ENCODE data around the gene ALLC. TPM values are rescaled to one million over a fixed set of nuclear protein-coding genes. Genes with fewer than 3 reads are reported as not detected.

ALLC gene
- total and polyA plus RNA-seq, 3 donors from 2014 or later, result 8.1 to 35.1 (median 18.5) TPM

GRCh38 chr2:3637311-3637675 is 20.7 kb upstream of the ALLC start:
- TF ChIP-seq, protein P1, sequence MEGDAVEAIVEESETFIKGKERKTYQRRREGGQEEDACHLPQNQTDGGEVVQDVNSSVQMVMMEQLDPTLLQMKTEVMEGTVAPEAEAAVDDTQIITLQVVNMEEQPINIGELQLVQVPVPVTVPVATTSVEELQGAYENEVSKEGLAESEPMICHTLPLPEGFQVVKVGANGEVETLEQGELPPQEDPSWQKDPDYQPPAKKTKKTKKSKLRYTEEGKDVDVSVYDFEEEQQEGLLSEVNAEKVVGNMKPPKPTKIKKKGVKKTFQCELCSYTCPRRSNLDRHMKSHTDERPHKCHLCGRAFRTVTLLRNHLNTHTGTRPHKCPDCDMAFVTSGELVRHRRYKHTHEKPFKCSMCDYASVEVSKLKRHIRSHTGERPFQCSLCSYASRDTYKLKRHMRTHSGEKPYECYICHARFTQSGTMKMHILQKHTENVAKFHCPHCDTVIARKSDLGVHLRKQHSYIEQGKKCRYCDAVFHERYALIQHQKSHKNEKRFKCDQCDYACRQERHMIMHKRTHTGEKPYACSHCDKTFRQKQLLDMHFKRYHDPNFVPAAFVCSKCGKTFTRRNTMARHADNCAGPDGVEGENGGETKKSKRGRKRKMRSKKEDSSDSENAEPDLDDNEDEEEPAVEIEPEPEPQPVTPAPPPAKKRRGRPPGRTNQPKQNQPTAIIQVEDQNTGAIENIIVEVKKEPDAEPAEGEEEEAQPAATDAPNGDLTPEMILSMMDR (IDR thresholded peaks at IDR 0.05), result no peak
- TF ChIP-seq POLR2A (IDR thresholded peaks at IDR 0.05), result no peak
- Histone ChIP-seq H3K9me3 (no peaks in the 10 kb centered on the region), H3K4me1 (peaks cover 12% of the 10 kb centered on the region), H3K27ac (no peak overlapping the region), H3K36me3 (ENCODE audit: low read depth, missing control alignments) (no peaks in the 10 kb centered on the region), H3K27me3 (no peaks in the 10 kb centered on the region), H3K4me3 (no peak overlapping the region)
- intact Hi-C loops (cut with DNase I; ENCODE audit: low total_unique reads), result no loop called here
- DNase-seq, result peak; percentile 9
- WGBS, 2 donors, result 94 to 95% methylated on average over 11 of the region's 11 CpGs

DNA sequence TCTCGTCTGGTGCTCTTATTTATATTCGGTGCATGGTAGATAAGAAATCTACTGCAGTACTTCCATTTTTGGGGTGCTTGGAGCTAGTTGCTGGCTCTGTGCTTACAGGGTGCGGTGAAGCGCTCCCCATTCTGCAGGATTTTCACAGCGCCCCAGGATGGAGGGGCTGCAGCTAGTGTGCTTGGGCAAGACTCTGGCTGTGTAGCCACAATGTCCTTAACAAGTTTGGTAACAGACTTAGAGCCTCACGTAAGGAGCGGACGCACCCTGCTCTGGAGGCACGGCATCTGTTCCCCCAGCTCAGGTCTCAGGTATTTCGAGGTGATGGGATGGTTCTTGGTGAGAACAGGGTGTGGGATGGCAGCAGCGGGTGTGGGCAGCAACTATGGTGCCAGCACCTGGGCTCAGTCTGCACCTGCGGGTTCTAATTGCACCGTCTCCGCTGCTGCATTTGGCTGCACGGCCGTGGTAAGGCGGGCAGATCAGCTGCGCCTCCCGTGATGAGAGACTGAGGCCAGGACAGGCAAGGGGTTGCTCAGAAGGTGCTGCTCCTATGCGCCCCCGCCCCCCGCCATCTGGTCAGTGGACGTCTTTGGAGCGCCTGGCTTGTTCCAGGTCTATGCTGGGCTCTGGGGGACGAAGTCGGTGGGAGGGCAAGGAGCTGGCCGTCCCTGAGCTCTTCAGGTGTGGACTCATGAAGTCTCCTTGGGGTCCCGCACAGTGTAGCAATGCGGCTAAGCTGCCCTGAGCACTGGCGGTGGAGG is 20.1 kb upstream of the ALLC start:
- no peak for TF ChIP-seq POLR2A (IDR thresholded peaks at IDR 0.05)
- TF ChIP-seq, protein P1 (IDR thresholded peaks at IDR 0.05), result no peak
- Histone ChIP-seq H3K9me3 (no peaks in the 10 kb centered on the region), H3K4me1 (peaks cover 12% of the 10 kb centered on the region), H3K4me3 (no peak overlapping the region), H3K27me3 (no peaks in the 10 kb centered on the region), H3K36me3 (ENCODE audit: low read depth, missing control alignments) (no peaks in the 10 kb centered on the region), H3K27ac (no peak overlapping the region)
- DNase-seq, result peak; percentile 12
- WGBS, 2 donors, result 91 to 92% methylated on average over 12 to 30 of the region's 30 CpGs
- intact Hi-C loops (cut with DNase I; ENCODE audit: low total_unique reads), result no loop called here

DNA sequence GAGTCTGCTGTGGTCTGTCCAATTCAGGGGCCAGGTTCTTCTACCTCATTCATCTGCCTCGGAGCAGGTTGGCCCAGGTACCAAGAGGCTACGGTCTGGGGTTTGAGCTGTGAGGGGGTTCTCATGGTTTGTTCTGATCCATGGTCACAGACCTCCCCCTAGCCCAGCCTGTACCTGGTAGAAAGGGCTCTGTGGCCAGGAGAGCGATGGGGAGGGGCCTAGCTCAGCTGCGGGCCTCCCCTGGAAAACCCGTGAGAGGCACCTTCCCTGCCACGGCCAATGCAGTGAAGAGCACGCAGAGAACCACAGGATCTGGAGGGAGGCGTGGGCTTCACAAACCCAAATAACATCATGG is 19.6 kb upstream of the ALLC start:
- WGBS, 2 donors, result 89 to 90% methylated on average over 3 to 8 of the region's 8 CpGs
- Histone ChIP-seq H3K27ac (no peak overlapping the region), H3K27me3 (no peaks in the 10 kb centered on the region), H3K4me3 (no peak overlapping the region), H3K4me1 (peaks cover 12% of the 10 kb centered on the region), H3K9me3 (no peaks in the 10 kb centered on the region), H3K36me3 (ENCODE audit: low read depth, missing control alignments) (no peaks in the 10 kb centered on the region)
- peak; percentile 6 for DNase-seq
- no peak for TF ChIP-seq POLR2A (IDR thresholded peaks at IDR 0.05)
- TF ChIP-seq, protein P1 (IDR thresholded peaks at IDR 0.05), result no peak
- intact Hi-C loops (cut with DNase I; ENCODE audit: low total_unique reads), result no loop called here

DNA sequence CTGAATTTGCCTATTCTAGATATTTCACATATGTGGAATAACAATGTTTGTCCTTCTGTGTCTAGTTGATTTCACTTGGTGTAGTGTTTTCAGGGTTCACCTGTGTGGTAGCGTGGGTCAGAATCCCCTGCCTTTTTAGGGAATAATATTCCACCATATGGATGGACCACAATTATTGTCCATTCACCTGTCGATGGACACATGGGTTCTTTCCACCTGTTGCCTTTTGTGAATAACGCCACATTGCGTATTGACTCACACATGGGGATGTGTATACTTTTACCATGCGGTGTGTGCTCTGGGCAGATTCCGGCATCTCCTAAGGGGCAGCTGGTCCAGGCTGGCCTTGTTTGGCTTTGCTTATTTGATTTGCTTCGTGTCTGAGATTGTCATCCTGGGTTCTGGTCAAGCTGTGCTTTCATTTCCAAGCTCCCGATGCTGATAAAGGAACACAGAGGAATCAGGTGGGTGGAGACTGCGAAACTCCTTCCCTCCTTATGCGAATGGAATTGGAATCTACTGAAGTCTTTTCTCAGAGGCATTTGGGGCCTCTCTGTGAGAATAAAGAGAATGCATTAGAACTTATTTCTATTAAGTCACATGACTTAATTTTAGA is 18.9 kb upstream of the ALLC start:
- Histone ChIP-seq H3K27me3 (no peaks in the 10 kb centered on the region), H3K4me1 (peaks cover 12% of the 10 kb centered on the region), H3K27ac (no peak overlapping the region), H3K9me3 (no peaks in the 10 kb centered on the region), H3K36me3 (ENCODE audit: low read depth, missing control alignments) (no peaks in the 10 kb centered on the region), H3K4me3 (no peak overlapping the region)
- DNase-seq, result peak; percentile 9
- no peak for TF ChIP-seq POLR2A (IDR thresholded peaks at IDR 0.05)
- intact Hi-C loops (cut with DNase I; ENCODE audit: low total_unique reads), result no loop called here
- WGBS, 2 donors, result 79 to 83% methylated on average over 10 of the region's 10 CpGs

DNA sequence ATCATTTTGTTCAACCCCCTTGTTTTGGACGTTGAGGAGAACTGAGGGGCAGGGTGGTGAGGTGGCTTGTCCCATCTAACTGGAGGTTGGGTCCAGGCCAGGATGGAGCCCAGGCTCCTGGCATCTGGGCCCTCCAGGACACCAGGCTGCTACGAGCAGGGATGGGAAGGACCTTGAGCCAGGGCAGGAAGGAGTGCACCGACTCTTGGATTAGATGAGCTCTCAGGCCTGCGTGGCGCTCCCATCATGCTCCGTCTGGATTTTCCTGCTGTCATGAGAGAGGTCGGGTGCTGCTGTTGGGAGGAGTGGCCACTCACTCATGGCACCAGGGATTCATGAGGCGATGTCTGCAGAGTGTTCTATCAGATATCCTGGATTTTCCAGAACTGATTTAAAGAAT is 18.3 kb upstream of the ALLC start:
- Histone ChIP-seq H3K4me1 (peaks cover 7% of the 10 kb centered on the region), H3K4me3 (no peak overlapping the region), H3K27ac (no peak overlapping the region), H3K27me3 (no peaks in the 10 kb centered on the region), H3K9me3 (no peaks in the 10 kb centered on the region), H3K36me3 (ENCODE audit: low read depth, missing control alignments) (no peaks in the 10 kb centered on the region)
- intact Hi-C loops (cut with DNase I; ENCODE audit: low total_unique reads), result no loop called here
- TF ChIP-seq, protein P1 (IDR thresholded peaks at IDR 0.05), result no peak
- WGBS, 2 donors, result 78 to 82% methylated on average over 3 to 8 of the region's 8 CpGs
- DNase-seq, result peak; percentile 10

Measured in testis (tissue), 3 donors.